Ovary (tissue), 10 donors: ENCODE results near the gene AQP11. TPM values are rescaled to one million over a fixed set of nuclear protein-coding genes. Genes with fewer than 3 reads are reported as not detected.
A peak's percentile ranks its signal among the peaks of the same experiment; 100 is the strongest.

Experiments used
- DNase-seq, 5 donors: peaks; one replicate each; pipeline ENCODE4 v3.0.0-alpha.2; 2019 to 2020
- H3K27ac ChIP-seq, 2 donors: fragments of 200-600 bp; one replicate each; pipeline versions ENCODE4 v1.5.1 to v1.8.0; 2019 to 2022
- H3K27me3 ChIP-seq: fragments of 200-600 bp; one replicate; pipeline ENCODE4 v1.8.0; 2022
- H3K36me3 ChIP-seq: fragments of 200-600 bp; sonication (generic); one replicate; pipeline ENCODE4 v1.5.1; 2019
- H3K4me1 ChIP-seq: one replicate; pipeline ENCODE4 v1.8.1; 2013; ENCODE audit warnings: mild to moderate bottlenecking, moderate library complexity; ENCODE audit not compliant: insufficient read depth
- H3K4me3 ChIP-seq: fragments of 200-600 bp; sonication (generic); one replicate; pipeline ENCODE4 v1.5.1; 2017
- H3K9me3 ChIP-seq, 2 donors: fragments of 200-600 bp in 1 of 2; sonication (generic) in 1 of 2; one replicate each; pipeline versions ENCODE4 v1.5.1 to v1.8.1; 2013 to 2019; ENCODE audit warnings: mild to moderate bottlenecking in 1 of 2, moderate library complexity in 1 of 2
- EP300 ChIP-seq: sonication (generic); formaldehyde crosslinking; IDR thresholded peaks from one replicate; pipeline ENCODE4 v1.6.1; 2017; ENCODE audit warnings: antibody characterized with exemption
- POLR2A ChIP-seq: fragments of 450-650 bp; IDR thresholded peaks from one replicate; pipeline ENCODE4 v1.6.1; 2017; ENCODE audit warnings: antibody characterized with exemption, mild to moderate bottlenecking, moderate library complexity
- WGBS, 3 donors: extraction: QIAGEN DNeasy Blood & Tissue Kit in 1 of 3; methylation state at CpG; one replicate each; pipeline versions ENCODE4 v1.1.5 to v1.1.7; 2013 to 2017; 5-methylcytosine and 5-hydroxymethylcytosine counted together
- intact Hi-C, 4 donors: fragments of 100-400 bp; cut with DNase I; formaldehyde crosslinking; loops; one replicate each; pipeline versions ENCODE4 v1.11.0 to v1.15.1; 2022 to 2023
- long read RNA-seq, 3 donors: library from polyadenylated mRNA in 2 of 3; unstranded in 2 of 3; transcript quantifications; one replicate each; pipeline ENCODE4 v2.0.0 and lab custom pipeline, GENCODE V29; 2021 to 2026
- polyA plus RNA-seq, 2 donors: library from polyadenylated mRNA; stranded (reverse); fragments of 200-250 nt in 1 of 2; fragments of 350-450 nt in 1 of 2; fragmentation: Illumina TruSeq in 1 of 2; extraction: RNeasy Lipid Tissue Mini Kit (QIAGEN cat#74804) in 1 of 2; gene quantifications; one replicate each; pipeline ENCODE4 v1.2.3, GENCODE V29; 2013 to 2014
- total RNA-seq, 7 donors: library from RNA; depleted of rRNA in 2 of 7; stranded (reverse); fragments of >200 nt in 2 of 7; fragmentation: NEBNext Ultra II Directional in 3 of 7; extraction: Animal tissue kit (Norgen Biotek cat#: 25700) in 3 of 7; gene quantifications; one replicate each; pipeline versions ENCODE4 v1.1.0 to v1.2.4, GENCODE V29; 2016 to 2023
- TF ChIP-seq, protein P1 (sequence below), 3 donors: fragments of 450-650 bp in 2 of 3; fragments of 200-600 bp in 1 of 3; IDR thresholded peaks; one replicate each; pipeline versions ENCODE4 v1.5.1 to v1.8.0; 2016 to 2022; ENCODE audit warnings: antibody characterized with exemption in 3 of 3, mild to moderate bottlenecking in 1 of 3
- donor health status: DM: no; HTN: no; CAD: no; lungs with moderate emphysema.
- donor health status: DM: no; HTN: no; CAD: no.
- donor health status: Bipolar disorder and iron deficiency.
- donor health status: DM: yes; HTN: yes; CAD: no.
- donor health status: DM: no; HTN: no; CAD: no.
- donor health status: DM: yes; HTN: yes; CAD: no.

The AQP11 gene, protein sequence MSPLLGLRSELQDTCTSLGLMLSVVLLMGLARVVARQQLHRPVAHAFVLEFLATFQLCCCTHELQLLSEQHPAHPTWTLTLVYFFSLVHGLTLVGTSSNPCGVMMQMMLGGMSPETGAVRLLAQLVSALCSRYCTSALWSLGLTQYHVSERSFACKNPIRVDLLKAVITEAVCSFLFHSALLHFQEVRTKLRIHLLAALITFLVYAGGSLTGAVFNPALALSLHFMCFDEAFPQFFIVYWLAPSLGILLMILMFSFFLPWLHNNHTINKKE
- total RNA-seq (10 to 100 TPM in 4 of 7 donors, 1 to 10 TPM in 3; 4.9 to 14.2 (median 10.3) TPM), polyA plus RNA-seq (10 to 100 TPM in 1 of 2 donors, 1 to 10 TPM in 1; 7.7 to 19.1 TPM)
- long read RNA-seq, donor 1, transcript AQP11-201 (3 exons, 2,152 nt), result major isoform, 50 of 62 reads
- long read RNA-seq, donor 1, partial matches to known transcripts, result 1 of 62 reads
- long read RNA-seq, donor 1, other reads (novel, unspliced or antisense), result 11 of 62 reads
- long read RNA-seq, donor 2, transcript AQP11-201 (3 exons, 2,152 nt), result major isoform, 20 of 20 reads
- long read RNA-seq, donor 2, partial matches to known transcripts, result 0 of 20 reads
- long read RNA-seq, donor 2, other reads (novel, unspliced or antisense), result 0 of 20 reads
- long read RNA-seq, donor 3, transcript AQP11-201 (3 exons, 2,152 nt), result major isoform, 13 of 36 reads
- long read RNA-seq, donor 3, partial matches to known transcripts, result 0 of 36 reads
- long read RNA-seq, donor 3, other reads (novel, unspliced or antisense), result 23 of 36 reads

DNA sequence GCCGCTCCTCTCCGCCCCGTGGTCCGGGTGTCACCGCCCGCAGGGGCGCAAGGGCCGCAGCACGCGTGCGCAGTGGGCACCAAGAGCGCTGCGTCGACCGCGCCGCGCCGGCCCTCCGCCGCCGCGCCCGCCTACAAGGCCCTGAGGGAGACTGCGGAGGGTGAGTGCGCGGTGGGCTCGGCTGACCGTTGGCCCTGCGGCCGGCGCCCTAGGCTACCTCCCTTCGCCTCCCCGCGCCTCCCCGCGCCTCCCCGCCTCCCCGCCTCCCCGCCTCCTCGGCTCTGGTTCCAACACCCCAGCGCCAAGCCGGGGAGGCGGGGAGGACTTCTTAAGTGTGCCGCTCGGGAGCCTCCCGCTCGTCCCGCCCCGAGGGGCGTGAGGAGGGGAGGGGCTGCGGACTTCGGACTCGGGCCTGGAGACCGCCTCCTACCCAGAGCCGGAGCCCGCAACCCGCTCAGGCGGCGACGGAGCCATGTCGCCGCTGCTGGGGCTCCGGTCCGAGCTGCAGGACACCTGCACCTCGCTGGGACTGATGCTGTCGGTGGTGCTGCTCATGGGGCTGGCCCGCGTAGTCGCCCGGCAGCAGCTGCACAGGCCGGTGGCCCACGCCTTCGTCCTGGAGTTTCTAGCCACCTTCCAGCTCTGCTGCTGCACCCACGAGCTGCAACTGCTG is at the start of gene AQP11:
AQP11 (plus strand) TSS at position 433 of the 673 bp plus-strand sequence; CDS start at position 473, 40 bp downstream.
- DNase-seq, result peak; percentile 88 to 91 (median 90)
- WGBS, 3 donors, result 0 to 1% (median 0%) methylated on average over 15 to 75 of the region's 75 CpGs
- H3K9me3 ChIP-seq, result no peaks in the 10 kb centered on the region
- intact Hi-C loops, result loop anchor here in 1 of 4 donors (10.0 kb wide), 1 partner anchor 115 kb away; the partner anchor contains the start of gene PAK1
- H3K4me1 ChIP-seq, result peaks cover 9% of the 10 kb centered on the region
- peak within 1 kb of the TSS; percentile 47 for H3K4me3 ChIP-seq
- TF ChIP-seq, protein P1, sequence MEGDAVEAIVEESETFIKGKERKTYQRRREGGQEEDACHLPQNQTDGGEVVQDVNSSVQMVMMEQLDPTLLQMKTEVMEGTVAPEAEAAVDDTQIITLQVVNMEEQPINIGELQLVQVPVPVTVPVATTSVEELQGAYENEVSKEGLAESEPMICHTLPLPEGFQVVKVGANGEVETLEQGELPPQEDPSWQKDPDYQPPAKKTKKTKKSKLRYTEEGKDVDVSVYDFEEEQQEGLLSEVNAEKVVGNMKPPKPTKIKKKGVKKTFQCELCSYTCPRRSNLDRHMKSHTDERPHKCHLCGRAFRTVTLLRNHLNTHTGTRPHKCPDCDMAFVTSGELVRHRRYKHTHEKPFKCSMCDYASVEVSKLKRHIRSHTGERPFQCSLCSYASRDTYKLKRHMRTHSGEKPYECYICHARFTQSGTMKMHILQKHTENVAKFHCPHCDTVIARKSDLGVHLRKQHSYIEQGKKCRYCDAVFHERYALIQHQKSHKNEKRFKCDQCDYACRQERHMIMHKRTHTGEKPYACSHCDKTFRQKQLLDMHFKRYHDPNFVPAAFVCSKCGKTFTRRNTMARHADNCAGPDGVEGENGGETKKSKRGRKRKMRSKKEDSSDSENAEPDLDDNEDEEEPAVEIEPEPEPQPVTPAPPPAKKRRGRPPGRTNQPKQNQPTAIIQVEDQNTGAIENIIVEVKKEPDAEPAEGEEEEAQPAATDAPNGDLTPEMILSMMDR (IDR thresholded peaks at IDR 0.05), result no peak
- TF ChIP-seq POLR2A (peak; percentile 55), EP300 (no peak)
- peak within 1 kb of the TSS; percentile 82 to 90 for H3K27ac ChIP-seq
- H3K27me3 ChIP-seq, result no peaks in the 10 kb centered on the region
- H3K36me3 ChIP-seq, result no peaks in the 10 kb centered on the region

DNA sequence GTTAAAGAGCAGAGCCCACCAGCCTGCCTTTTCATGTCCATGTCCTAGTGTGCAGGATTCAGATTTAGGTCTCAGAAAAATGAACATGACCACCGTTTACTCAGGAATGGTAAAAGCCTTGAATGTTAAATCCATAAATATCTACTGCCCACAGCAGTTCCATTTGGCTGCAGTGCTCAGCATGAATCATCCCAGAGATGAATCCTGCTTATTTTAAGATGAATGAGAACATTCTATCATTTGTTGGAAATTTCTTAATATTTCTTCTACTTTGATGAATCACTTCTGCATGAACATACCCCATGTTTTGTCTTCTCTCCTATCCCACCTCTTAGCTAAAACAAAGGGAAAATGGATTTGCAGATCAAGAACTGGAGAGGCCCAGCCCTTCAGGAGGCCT is 47.5 kb upstream of the AQP11 start:
- intact Hi-C loops, result loop anchor here in 2 of 4 donors (5.0 to 10.0 kb wide), 2 partner anchors 345 to 417 kb away; partner anchors contain the start of gene MYO7A (in 1 of the 2)
- Histone ChIP-seq H3K4me1 (no peaks in the 10 kb centered on the region), H3K27ac (no peak overlapping the region), H3K27me3 (no peaks in the 10 kb centered on the region), H3K9me3 (no peaks in the 10 kb centered on the region), H3K36me3 (no peaks in the 10 kb centered on the region), H3K4me3 (no peak overlapping the region)
- WGBS, 3 donors, result 17 to 54% (median 41%) methylated on average over 1 of the region's 1 CpG
- TF ChIP-seq, protein P1 (IDR thresholded peaks at IDR 0.05), result no peak
- no peak for TF ChIP-seq EP300
- no peak for TF ChIP-seq POLR2A
- no peak for DNase-seq

DNA sequence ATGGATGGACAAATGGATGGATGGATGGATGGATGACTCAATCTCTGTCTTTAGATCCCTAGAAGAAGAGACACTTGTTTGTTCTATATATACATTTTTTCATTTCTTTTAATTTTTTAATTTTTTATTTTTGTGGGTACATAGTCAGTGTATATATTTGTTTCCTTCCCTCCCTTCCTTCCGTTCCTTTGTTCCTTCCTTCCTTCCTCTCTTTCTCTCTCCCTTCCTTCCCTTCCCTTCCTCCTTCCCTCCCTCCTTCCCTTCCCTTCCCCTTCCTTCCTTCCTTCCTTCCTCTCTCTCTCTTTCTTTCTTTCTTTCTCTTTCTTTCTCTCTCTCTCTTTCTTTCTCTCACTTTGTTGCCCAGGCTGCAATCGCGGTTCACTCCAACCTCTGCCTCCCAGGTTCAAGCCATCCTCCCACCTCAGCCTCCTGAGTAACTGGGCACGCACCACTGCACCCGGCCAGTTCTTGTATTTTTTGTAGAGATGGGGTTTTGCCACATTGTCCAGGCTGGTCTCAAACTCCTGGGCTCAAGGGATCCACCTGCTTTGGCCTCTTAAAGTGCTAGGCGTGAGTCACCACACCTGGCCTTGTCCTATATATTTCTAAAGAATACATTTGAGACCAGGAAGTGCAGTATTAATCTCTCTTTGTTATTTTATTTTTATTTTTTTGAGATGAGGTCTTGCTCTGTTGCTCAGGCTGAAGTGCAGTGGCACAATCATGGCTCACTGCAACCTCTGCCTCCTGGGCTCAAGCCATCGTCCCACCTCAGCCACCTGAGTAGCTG is 42.5 kb upstream of the AQP11 start:
- H3K4me1 ChIP-seq, result peaks cover 2% of the 10 kb centered on the region
- DNase-seq, result no peak
- peak overlapping the region in 1 of 2 donors; percentile 39 for H3K27ac ChIP-seq
- H3K4me3 ChIP-seq, result no peak overlapping the region
- H3K27me3 ChIP-seq, result no peaks in the 10 kb centered on the region
- no peaks in the 10 kb centered on the region for H3K9me3 ChIP-seq
- TF ChIP-seq POLR2A, result no peak
- no peak for TF ChIP-seq EP300
- TF ChIP-seq, protein P1 (IDR thresholded peaks at IDR 0.05), result no peak
- intact Hi-C loops, result loop anchor here in 1 of 4 donors (10.0 kb wide), 1 partner anchor 422 kb away; the partner anchor contains the start of gene MYO7A
- no peaks in the 10 kb centered on the region for H3K36me3 ChIP-seq
- 92 to 95% (median 94%) methylated on average over 7 of the region's 7 CpGs for WGBS, 3 donors
